ENCODE results near the gene LRRC2.
"Not testable (repeated sequence)": the region's sequence is repeated elsewhere in the genome, so short reads cannot be mapped to it uniquely, and the experiment has no call there.

The LRRC2 gene

DNA sequence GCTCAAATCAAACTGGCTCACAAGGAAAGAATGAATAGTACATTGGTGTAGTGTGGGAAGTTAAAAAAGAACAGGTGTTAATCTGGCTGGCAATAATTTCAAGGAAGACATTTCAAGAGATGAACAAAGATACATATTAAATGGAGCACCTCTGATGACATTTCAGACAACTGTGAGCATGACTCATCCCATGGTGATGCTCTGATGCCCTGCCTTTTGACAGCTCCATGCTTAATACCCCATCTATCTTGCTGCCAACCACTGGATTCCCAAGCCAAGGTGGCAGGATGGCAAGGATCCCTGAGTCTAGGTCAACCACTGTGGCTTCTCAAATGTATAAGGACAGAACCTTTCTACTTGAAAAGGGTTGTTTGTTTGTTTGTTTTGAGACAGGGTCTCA lies 29.3 kb downstream of the LRRC2 start:
- no peak for DNase-seq (ENCODE audit: extremely low read depth, low read depth)
- no peak overlapping the region for H3K4me3 ChIP-seq (replicated peaks; ENCODE audit: low read depth, low read length)
- TF ChIP-seq, protein P1, sequence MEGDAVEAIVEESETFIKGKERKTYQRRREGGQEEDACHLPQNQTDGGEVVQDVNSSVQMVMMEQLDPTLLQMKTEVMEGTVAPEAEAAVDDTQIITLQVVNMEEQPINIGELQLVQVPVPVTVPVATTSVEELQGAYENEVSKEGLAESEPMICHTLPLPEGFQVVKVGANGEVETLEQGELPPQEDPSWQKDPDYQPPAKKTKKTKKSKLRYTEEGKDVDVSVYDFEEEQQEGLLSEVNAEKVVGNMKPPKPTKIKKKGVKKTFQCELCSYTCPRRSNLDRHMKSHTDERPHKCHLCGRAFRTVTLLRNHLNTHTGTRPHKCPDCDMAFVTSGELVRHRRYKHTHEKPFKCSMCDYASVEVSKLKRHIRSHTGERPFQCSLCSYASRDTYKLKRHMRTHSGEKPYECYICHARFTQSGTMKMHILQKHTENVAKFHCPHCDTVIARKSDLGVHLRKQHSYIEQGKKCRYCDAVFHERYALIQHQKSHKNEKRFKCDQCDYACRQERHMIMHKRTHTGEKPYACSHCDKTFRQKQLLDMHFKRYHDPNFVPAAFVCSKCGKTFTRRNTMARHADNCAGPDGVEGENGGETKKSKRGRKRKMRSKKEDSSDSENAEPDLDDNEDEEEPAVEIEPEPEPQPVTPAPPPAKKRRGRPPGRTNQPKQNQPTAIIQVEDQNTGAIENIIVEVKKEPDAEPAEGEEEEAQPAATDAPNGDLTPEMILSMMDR (IDR thresholded peaks at IDR 0.05; ENCODE audit: low read depth, low read length, missing control alignments), result no peak

GRCh38 chr3:46535746-46536145 lies 30.4 kb downstream of the LRRC2 start:
- H3K4me3 ChIP-seq (replicated peaks; ENCODE audit: low read depth, low read length), result no peak overlapping the region

DNA sequence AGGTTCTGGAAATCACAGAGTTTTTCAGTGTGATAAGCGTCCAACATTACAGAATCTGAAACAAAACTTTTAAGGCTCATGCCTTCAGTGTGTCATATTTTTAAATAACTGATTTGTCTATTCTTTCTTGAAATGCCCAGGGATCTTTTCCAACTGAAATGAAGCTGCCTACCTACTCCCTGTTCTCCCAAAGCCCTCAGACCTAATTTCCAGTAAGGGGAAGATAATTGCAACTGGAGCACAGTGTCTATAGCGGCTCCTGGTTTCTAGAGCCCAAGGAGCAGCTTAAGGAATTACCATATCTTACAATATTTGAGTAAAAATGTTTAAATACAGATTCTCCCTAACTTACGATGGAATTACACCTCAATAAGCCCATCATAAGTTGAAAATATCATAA lies 33.0 kb downstream of the LRRC2 start:
- TF ChIP-seq, protein P1 (IDR thresholded peaks at IDR 0.05; ENCODE audit: low read depth, low read length, missing control alignments), result no peak
- DNase-seq (ENCODE audit: extremely low read depth, low read depth), result no peak
- H3K4me3 ChIP-seq (replicated peaks; ENCODE audit: low read depth, low read length), result no peak overlapping the region

More at GRCh38 chr3:46535746-46536145, 30.4 kb downstream of the LRRC2 start:
- no peak for DNase-seq (ENCODE audit: extremely low read depth, low read depth)
- TF ChIP-seq, protein P1 (IDR thresholded peaks at IDR 0.05; ENCODE audit: low read depth, low read length, missing control alignments), result no peak

DNA sequence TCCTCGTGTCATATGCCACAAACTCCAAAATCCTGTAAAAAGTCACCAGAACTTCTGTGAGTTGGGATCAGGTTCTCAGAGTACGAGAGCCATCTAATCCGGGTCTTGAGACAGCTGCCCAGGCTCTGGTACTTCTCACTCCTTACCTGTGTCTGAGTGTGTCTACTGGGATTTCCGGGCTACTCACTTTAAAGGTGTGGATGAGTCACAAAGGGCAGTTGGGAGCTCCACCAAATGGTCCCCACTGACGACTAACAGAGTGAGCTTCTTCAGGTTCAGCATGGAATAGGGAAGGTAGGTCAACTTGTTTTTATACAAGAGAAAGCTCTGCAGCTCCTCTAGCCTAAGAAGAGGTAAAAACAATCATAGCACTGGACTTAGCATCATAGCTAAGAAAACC lies 38.9 kb downstream of the LRRC2 start:
- TF ChIP-seq, protein P1 (IDR thresholded peaks at IDR 0.05; ENCODE audit: low read depth, low read length, missing control alignments), result no peak
- no peak overlapping the region for H3K4me3 ChIP-seq (replicated peaks; ENCODE audit: low read depth, low read length)
- DNase-seq (ENCODE audit: extremely low read depth, low read depth), result no peak

- TF ChIP-seq, protein P1 (IDR thresholded peaks at IDR 0.05; ENCODE audit: low read depth, low read length, missing control alignments), result no peak
- H3K4me3 ChIP-seq (replicated peaks; ENCODE audit: low read depth, low read length), result no peak overlapping the region
- no peak for DNase-seq (ENCODE audit: extremely low read depth, low read depth)
These were observed 41.3 kb downstream of the LRRC2 start for GRCh38 chr3:46524832-46525231.

DNA sequence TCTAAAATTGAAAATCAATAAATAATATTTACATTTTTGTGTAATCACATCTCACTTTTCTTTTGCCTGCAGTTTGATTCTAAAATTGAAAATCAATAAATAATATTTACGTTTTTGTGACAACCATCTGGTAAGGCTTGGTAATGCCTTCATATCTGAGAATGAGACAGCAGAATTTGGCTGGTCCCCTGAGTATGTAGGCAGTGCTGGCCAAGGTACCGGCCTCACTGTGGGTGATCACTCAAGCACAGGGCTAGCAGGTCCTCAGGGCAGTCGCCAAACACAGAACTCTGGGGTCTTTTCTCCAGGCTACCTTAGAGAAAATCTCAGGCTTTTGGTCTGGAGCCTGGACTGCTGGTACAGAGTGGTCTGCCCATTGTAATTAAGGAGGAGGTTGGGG lies 42.1 kb downstream of the LRRC2 start:
- H3K4me3 ChIP-seq (replicated peaks; ENCODE audit: low read depth, low read length), result no peak overlapping the region
- TF ChIP-seq, protein P1 (IDR thresholded peaks at IDR 0.05; ENCODE audit: low read depth, low read length, missing control alignments), result no peak
- DNase-seq (ENCODE audit: extremely low read depth, low read depth), result no peak

- TF ChIP-seq, protein P1 (IDR thresholded peaks at IDR 0.05; ENCODE audit: low read depth, low read length, missing control alignments), result no peak
- no peak for DNase-seq (ENCODE audit: extremely low read depth, low read depth)
- no peak overlapping the region for H3K4me3 ChIP-seq (replicated peaks; ENCODE audit: low read depth, low read length)
These were observed 42.5 kb downstream of the LRRC2 start for GRCh38 chr3:46523556-46523955.

DNA sequence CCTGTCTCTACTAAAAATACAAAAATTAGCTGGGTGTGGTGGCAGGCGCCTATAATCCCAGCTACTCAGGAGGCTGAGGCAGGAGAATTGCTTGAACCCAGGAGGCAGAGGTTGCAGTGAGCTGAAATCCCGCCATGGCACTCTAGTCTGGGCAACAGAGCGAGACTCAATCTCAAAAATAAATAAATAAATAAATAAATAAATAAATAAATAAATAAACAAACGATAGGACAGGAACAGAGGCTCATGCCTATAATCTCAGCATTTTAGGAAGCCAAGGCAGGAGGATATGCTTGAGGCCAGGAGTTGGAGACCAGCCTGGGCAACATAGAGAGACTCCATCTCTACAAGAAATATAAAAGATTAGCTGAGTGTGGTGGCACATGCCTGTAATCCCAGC lies 43.9 kb downstream of the LRRC2 start:
- DNase-seq (ENCODE audit: extremely low read depth, low read depth), result not testable (repeated sequence)

More for the DNA sequence above, 43.9 kb downstream of the LRRC2 start:
- H3K4me3 ChIP-seq (replicated peaks; ENCODE audit: low read depth, low read length), result not testable (repeated sequence)
